ENCODE measurements around the gene COX7A2L. TPM values are rescaled to one million over a fixed set of nuclear protein-coding genes. Genes with fewer than 3 reads are reported as not detected.

The COX7A2L gene
- total RNA-seq, 2 donors from 2014 or later = 97.2 to 111 TPM

DNA sequence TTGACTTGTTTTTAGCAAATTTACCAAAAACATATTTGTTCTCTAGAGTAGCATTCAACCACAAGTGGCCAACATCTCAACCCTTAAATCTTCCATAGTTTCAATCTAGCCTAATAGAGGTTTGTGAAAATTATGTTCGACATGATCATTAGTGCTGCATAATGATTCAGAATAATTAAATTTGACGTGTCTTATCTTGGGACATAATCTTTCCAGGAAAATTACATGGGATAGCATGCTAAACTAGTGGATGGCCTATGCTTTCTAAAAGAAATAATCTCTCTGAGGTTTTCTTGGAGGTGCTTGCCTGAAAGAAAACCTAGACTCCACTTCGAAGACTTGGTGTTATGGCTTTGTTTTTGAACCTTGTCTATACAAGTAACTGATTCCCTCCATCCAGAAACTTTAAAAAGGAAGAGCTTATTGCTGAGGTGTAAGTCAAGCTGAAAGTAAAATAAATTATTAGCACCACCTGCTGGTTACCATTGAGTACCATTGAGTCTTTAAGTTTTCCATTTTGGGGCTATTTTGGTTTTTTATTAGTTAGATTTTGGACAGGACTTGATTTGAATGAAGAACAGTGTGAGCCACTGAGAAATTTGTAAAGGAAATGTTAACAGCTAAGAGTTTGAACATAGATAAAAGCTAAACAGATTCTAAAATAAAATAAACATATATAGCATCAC is 32.7 kb downstream of the COX7A2L start:
- intact Hi-C loops (cut with DNase I, micrococcal nuclease) = loop anchor here in 1 of 2 donors (2.0 kb wide), 1 partner anchor 235 kb away; no protein-coding TSS in a partner anchor
- DNase-seq (no peak), ATAC-seq (peak; percentile 28)

DNA sequence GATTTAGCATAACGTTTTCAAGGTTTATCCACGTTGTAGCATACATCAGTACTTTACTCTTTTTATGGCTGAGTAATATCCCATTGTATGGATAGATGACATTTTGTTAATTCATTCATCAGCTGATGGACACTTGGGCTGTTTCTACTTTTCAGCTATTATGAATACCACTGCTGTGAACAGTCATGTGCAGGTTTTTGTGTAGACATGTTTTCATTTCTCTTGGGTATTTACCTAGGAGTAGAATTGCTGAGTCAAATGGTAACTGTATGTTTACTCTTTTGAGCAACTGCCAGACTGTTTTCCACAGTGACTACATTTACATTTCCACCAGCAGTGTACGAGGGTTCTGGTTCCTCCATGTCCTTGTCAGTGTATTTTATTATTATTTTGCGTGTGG is 33.9 kb downstream of the COX7A2L start:
- DNase-seq (no peak), ATAC-seq (peak; percentile 57)
- intact Hi-C loops (cut with DNase I, micrococcal nuclease) = no loop called here

DNA sequence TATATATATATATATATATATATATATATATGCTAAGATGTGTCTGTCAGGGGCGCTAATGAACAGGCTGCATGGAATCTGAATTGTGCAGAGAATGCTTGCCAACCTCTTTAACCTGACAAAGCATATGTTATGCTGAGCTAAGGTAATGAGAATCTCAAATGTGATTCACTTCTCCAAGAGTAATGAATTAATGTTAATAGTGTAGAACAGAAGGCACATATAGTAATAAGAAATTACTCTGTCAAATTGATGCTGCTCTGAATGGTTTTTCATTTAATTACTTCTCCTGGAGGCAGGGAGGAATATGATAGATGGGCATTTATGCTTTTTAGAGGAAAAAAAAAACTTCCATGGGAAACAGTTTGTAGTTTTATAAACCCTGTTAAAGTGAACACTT is 35.4 kb downstream of the COX7A2L start:
- ATAC-seq (no peak), DNase-seq (no peak)
- intact Hi-C loops (cut with DNase I, micrococcal nuclease) = no loop called here

DNA sequence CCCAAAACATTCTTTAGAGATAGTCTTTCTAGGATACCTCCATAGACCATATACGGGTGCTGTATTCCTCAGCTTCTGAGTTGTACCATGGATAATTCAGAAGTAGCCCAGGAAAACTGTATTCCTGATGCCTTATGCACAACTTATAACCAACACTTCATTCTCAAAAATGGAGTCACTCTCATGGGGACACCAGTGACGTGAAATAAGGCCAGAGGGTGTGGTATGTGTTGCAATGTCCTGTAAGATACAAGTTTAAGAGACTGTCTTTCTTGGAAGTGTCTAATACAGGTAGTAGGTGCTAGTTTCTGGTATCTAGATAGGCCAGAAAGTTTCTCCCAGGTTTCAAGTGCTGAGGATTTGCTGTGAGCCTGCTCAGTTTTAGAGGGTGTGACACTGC is 36.1 kb downstream of the COX7A2L start:
- no peak for DNase-seq
- intact Hi-C loops (cut with DNase I, micrococcal nuclease) = no loop called here
- ATAC-seq = no peak

DNA sequence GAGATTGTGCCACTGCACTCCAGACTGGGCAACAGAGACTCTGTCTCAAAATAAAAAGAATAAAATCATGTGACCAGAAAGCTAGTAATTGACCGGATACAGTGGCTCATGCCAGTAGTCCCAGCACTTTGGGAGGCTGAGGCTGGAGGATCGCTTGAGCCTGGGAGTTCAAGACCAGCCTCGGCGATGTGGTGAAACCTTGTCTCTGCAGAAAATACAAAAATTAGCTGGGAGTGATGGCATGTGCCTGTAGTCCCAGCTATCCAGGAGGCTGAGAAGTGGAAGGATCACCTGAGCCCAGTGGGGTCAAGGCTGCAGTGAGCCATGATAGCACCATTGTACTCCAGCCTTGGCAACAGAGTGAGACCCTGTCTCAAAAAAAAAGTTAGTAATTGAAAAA is 36.8 kb downstream of the COX7A2L start:
- intact Hi-C loops (cut with DNase I, micrococcal nuclease) = no loop called here
- ATAC-seq (no peak), DNase-seq (no peak)

DNA sequence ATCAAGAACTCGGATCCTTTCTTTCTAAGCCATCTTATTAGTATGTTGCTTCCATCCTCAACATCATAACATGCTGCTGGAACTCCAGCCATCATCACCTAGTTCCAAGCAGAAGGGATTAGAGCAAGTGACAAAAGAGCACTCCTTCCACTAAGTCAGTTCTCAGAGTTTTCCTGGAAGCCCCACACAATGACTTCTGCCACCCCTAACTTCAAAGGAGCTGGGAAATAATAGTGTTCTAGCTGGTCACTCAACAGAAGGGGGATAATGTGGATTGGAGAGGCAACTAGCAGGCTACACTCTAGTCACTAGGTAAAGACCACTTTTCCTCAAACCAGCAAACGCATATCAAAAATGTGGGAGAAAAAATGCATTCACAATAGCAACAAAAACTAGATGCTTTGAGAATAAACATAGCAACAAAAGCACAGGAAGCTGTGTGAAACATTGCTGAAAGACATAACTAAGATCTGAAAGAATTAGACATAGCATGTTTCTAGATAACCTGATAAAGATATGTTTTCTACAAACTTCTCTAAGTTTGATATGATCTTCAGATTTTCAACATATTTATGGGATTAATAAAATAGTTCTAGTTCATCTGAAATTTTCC is 39.5 kb downstream of the COX7A2L start:
- intact Hi-C loops (cut with DNase I, micrococcal nuclease) = no loop called here
- ATAC-seq = no peak
- DNase-seq = no peak

DNA sequence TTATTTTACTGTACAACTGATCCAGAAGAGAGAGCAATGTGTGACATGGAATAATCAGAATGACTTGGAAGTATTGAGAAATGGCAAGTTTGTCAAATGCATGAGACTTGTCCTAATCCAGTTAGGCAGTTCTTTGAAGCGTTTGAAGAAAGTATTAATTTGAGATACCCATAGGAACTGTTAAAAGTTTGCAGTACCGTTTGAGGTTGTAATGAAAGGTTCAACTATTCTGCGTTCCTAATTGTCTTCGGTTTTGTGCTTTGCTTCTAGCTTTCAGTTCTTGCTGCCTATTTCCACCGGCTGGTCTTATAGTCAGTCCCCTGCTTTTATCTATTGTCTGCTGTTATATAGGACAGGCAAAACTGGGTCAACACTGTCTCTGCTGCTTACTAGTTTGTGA is 41.8 kb downstream of the COX7A2L start:
- intact Hi-C loops (cut with DNase I, micrococcal nuclease) = no loop called here
- ATAC-seq (no peak), DNase-seq (no peak)

DNA sequence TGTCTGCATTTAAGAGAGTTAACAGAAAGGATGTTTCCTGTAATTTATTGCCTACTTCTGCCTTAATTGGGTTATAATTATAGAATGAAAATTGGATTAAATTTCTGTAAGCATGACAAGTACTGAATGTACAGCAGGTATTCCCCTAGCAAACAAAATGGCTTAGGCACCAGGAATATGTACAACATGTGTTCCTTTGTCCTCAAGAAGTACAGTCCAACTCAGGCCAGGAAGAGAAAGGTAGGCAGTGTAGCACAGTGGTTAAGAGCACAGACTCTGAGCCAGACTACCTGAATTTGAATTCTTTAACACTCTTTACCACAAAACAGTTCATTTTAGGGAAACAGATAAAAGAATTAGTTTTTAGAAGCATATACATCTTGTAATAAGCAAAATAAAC is 43.1 kb downstream of the COX7A2L start:
- DNase-seq (no peak), ATAC-seq (no peak)
- intact Hi-C loops (cut with DNase I, micrococcal nuclease) = no loop called here

DNA sequence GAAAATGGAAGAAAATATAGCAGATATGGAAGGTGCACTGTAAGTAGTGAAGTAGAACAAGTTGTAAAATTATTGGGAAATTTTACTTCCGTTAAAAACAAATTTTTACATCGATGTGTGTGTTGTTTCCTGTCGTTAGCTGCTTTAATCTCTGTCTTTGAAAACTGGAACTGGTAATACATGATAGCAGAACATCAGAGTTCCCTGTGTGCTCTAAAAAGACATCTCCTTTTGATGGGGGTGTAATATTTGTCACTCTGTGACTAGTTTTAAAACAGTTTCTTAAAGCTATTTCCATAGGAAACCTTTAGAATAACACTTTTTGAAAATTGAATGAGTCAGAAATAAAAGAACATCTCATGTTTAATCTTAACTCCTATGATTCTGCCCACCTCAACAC is 43.5 kb downstream of the COX7A2L start:
- DNase-seq (no peak), ATAC-seq (no peak)
- intact Hi-C loops (cut with DNase I, micrococcal nuclease) = no loop called here

DNA sequence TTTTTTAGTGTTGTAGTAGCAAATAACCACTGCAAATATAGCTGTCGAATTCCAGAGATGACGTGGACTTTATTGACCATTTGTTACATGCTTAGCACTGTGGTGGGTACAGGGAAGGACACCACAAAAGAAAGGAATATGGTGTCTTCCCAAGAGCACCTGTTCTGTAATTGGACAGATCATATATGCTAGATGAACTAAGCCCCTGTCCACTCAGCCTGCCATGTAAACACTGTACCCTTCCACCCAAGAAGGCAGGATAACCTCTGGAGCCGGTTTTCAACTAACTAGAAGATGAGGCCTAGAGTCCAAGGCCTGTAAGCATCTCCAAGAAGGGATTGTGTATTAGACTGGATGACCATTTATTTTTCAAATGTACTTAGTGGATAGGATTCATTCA is 44.1 kb downstream of the COX7A2L start:
- intact Hi-C loops (cut with DNase I, micrococcal nuclease) = no loop called here

DNA sequence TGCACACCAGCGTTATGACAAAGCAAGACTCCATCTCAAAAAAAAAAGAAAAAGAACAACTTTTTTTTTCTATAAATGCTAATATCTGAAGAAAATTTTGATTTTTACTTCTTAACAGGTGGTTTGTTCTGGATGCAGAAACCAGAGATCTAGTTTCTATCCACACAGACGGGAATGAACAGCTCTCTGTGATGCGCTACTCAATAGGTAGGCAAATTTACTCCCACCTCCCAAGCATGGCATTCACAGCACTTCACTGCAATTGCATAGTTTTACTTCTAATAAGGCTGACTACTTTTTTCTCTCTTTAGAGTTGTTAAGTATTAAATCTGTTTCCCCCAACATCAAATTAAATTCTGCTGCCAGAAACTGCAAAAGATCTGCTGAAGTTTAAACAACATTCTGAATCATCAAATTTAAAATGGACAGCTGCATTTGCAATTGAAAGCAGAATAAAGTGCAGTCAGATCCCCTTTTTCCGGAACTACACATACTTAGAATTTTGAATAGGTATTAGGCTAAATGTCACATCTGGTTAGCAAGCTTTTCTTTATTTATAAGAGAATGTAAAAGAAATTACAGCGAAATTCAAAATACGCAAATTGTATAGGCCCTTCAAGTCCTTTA is 45.1 kb downstream of the COX7A2L start:
- ATAC-seq = no peak
- DNase-seq = no peak
- intact Hi-C loops (cut with DNase I, micrococcal nuclease) = no loop called here

More for the DNA sequence above, 44.1 kb downstream of the COX7A2L start:
- ATAC-seq (no peak), DNase-seq (no peak)

DNA sequence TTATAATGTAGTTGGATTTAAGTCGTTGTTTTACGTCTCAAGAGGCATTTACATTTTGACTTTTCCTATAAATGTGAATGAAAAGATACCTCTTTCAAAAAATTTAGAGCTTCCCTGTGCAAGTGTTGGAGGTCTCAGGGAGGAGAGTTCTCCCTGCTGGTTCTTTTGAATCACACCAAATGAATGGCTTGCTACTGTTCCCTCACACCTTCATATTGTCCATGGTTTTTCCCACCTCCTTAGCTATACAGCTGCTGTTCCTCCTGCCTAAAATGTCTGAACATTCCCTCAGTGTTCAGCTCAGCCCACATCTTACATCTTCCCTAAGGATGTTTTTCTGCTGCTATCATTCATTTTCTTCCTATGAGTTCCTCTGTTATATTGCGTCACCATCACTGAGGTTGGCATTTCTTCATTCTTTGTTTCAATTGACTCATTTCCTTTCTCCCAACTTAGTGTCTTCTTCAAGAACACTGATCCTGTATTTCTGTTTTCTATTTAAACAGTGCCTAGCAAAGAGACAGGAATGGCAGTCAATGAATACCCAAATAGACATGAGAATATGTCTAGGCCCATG is 46.0 kb downstream of the COX7A2L start:
- no peak for ATAC-seq
- intact Hi-C loops (cut with DNase I, micrococcal nuclease) = no loop called here
- DNase-seq = no peak

DNA sequence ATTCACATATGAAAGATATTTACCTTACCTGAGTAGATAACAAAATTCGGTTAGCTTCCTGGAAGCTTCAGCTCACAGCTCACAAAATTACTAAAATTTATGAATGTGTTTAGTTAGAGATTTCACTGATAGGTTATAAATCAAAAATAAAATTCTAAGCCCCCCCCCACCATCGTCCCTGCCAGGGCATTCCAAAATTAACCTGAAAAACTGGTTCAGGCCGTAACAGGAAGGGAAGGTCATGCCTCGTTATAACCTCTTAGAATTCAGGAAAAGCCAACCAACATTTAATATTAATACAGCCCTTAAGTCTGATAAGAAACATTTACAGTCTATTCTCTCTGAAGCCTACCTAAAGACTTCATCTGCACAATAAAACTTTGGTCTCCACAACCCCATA is 48.9 kb downstream of the COX7A2L start:
- no peak for ATAC-seq
- intact Hi-C loops (cut with DNase I, micrococcal nuclease) = no loop called here
- DNase-seq = no peak

DNA sequence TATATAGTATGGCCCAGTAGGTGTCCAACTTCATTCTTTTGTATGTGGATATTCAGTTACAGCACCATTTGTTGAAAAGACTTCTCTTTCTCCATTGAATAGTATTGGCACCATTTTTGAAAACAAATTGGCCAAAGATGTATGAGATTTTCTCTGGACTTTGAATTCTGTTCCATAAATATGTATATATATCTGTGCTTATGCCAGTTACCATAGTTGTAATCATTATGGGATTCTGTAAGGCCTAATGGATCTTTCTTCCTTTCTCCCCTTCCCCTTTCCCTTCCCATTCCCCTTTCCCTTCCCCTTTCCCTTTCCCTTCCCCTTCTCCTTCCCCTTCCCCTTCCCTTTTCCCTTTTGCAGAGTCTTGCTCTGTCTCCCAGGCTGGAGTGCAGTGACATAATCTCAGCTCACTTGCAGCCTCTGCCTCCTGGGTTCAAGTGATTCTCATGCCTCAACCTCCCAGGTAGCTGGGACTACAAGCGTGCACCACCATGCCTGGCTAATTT is 51.0 kb downstream of the COX7A2L start:
- ATAC-seq = no peak
- intact Hi-C loops (cut with DNase I, micrococcal nuclease) = no loop called here
- no peak for DNase-seq

DNA sequence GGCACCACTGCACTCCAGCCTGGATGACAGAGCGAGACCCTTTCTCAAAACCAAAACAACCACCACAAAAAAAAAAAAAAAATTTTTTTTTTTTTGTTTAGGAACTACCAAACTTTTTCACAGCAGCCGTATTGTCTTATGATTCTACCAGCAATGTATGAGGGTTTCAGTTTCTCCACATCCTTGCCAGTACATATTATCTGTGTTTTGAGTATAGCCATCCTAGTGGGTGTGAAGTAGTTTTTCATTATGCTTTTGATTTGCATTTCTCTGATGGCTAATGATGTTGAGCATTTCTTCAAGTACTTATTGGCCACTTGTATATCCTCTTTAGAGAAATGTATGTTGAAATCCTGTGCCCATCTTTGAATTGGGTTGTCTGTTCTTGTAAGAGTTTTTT is 51.7 kb downstream of the COX7A2L start:
- DNase-seq (no peak), ATAC-seq (no peak)
- intact Hi-C loops (cut with DNase I, micrococcal nuclease) = no loop called here

DNA sequence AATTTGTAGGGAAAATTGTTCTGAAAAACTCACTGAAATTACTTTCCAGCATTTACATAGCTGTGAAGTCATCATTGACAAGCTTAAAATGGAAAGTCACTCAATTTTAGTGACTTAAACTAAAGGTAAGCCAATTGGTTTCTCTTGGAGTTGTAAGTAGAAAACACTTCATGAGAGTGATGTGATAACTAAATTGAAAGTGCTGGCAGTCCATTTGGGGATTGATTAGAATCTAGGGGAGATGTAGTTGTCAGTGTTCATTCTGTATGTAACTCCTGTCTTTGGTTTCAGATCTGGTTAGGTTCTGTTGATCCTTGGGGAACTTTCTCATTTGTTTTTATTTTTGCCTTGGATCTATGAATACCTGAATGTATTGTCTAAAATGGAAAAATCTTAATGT is 53.8 kb downstream of the COX7A2L start:
- intact Hi-C loops (cut with DNase I, micrococcal nuclease) = no loop called here
- DNase-seq = no peak
- no peak for ATAC-seq

DNA sequence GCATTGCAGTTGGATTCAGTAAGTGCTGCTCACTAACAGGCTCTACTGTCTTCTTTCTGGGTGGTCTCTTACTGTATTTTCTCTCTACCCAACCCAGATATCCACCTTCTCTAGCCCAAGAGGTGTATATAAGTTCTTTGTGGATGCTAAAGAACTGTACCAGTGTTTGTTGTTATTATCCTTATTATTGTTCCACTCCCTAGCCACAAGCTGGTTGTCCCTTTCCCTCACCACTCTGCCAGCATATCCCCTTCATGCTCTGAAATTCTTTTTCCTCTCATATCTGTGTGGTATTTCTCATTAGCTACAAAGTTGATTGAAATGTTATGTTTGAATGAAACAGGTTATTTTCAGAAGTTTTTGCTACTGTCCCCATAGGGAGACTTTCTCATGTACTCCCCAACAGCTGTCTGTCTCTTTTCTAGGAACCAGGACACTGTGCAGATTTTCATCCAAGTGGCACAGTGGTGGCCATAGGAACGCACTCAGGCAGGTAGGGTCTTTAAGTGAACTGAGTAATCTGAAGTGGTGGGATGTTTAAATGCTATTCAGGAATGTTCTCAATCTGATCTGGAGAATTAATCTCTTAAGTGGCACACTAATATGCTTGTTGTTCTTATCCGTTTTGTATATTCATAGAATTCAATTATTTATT is 56.8 kb downstream of the COX7A2L start:
- DNase-seq (no peak), ATAC-seq (no peak)
- intact Hi-C loops (cut with DNase I, micrococcal nuclease) = no loop called here

DNA sequence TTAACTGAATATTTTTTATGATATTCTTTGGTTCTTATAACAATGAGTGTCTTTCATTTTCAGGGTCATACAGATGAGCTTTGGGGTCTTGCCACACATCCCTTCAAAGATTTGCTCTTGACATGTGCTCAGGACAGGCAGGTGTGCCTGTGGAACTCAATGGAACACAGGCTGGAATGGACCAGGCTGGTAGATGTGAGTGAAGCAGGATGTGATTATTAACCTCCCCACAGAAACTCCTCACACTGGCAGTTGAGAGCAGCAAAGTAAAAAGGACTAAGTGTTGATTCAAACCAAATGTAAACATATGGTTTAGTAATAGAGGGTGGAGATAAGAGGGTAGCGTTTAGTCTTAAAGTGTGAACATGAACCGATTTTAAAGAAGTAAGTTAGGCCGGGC is 57.8 kb downstream of the COX7A2L start:
- ATAC-seq = no peak
- DNase-seq = no peak
- intact Hi-C loops (cut with DNase I, micrococcal nuclease) = no loop called here

DNA sequence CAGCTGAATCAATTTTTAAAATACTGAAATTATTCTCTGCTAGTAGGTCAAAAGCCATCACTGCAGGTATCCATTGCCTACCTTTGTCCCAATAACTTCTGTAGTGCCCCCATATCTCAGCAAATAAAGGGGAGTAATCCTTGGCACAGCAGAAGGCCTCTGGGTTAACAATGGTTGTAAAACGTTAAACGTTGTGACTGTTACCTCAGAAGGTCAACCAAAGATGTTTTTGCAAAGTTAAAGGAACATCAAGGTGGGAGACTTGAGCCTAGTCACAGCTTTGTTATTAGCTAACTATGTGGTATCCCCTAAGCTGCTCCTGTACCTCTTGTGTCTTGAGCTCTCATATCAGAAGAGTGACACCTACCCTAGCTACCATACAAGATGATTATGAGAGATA is 60.5 kb downstream of the COX7A2L start:
- intact Hi-C loops (cut with DNase I, micrococcal nuclease) = no loop called here
- ATAC-seq = no peak
- no peak for DNase-seq
